ENCODE results near the gene C17orf113. TPM values are rescaled to one million over a fixed set of nuclear protein-coding genes. Genes with fewer than 3 reads are reported as not detected.

C17orf113 gene
- total RNA-seq, 1 experiment from 2014 or later, result 2.3 TPM

- TF ChIP-seq CEBPB (IDR thresholded peaks at IDR 0.05; ENCODE audit: low read depth), result no peak
- TF ChIP-seq JUND (IDR thresholded peaks at IDR 0.05), result no peak
- no peak for TF ChIP-seq SP1 (IDR thresholded peaks at IDR 0.05; ENCODE audit: low read depth)
- no peak for TF ChIP-seq POLR2A (IDR thresholded peaks at IDR 0.05; ENCODE audit: borderline replicate concordance, extremely low read depth, insufficient read depth, insufficient read length)
- no peak for TF ChIP-seq SIN3A (IDR thresholded peaks at IDR 0.05; ENCODE audit: low read depth)
- TF ChIP-seq ATF3 (IDR thresholded peaks at IDR 0.05), result no peak
- no peak for TF ChIP-seq POLR2AphosphoS5 (IDR thresholded peaks at IDR 0.05; ENCODE audit: low read depth, low read length)
- no peak for TF ChIP-seq ELF1 (IDR thresholded peaks at IDR 0.05; ENCODE audit: borderline replicate concordance, low read depth)
- no peak for TF ChIP-seq CTCF (IDR thresholded peaks at IDR 0.05 in 2 of 3, conservative IDR thresholded peaks at IDR 0.05 in 1 of 3; ENCODE audit: borderline replicate concordance in 1 of 3, insufficient read depth in 1 of 3, low read depth in 2 of 3, low read length in 2 of 3)
- no peak for TF ChIP-seq EZH2 (IDR thresholded peaks at IDR 0.05)
- TF ChIP-seq TCF7L2 (IDR thresholded peaks at IDR 0.05; ENCODE audit: borderline replicate concordance, extremely low read depth, insufficient read depth, insufficient read length), result no peak
- TF ChIP-seq MAX (IDR thresholded peaks at IDR 0.05), result no peak
- no peak for TF ChIP-seq ZNF274 (IDR thresholded peaks at IDR 0.05; ENCODE audit: low read depth, low read length)
- no peak for TF ChIP-seq EZH2phosphoT487 (IDR thresholded peaks at IDR 0.05; ENCODE audit: borderline replicate concordance)
- TF ChIP-seq RAD21 (IDR thresholded peaks at IDR 0.05; ENCODE audit: low read depth), result no peak
- TF ChIP-seq CBX3 (IDR thresholded peaks at IDR 0.05; ENCODE audit: low read depth), result no peak
- no peak for TF ChIP-seq REST (IDR thresholded peaks at IDR 0.05; ENCODE audit: low read depth)
- no TSS peak for BruUV-seq (replicated peaks)
- peaks cover 20 to 40% of the 10 kb centered on the region in 2 experiments for H3K4me1 ChIP-seq (ENCODE audit: control insufficient read depth in 1 of 2, insufficient read depth in 2 of 2, low read length in 2 of 2)
- intact Hi-C loops (cut with micrococcal nuclease), result no loop called here
- H3K9me2 ChIP-seq (ENCODE audit: insufficient read depth), result no peaks in the 10 kb centered on the region
- no peaks in the 10 kb centered on the region for H3K27me3 ChIP-seq (ENCODE audit: insufficient read depth, low read length)
- ChIA-PET RAD21 (ENCODE audit: low non-redundant PET in 1 of 2, low total read pairs in 2 of 2, uncharacterized antibody in 2 of 2, unreplicated experiment in 2 of 2) (no interaction called here), POLR2A (no interaction called here), CTCF (no interaction called here)
- no peak overlapping the region for H3K27ac ChIP-seq (ENCODE audit: low read depth, low read length)
- H3K79me2 ChIP-seq (ENCODE audit: insufficient read depth, low read length), result peaks cover 59% of the 10 kb centered on the region
- H3K9ac ChIP-seq (ENCODE audit: low read length), result no peak overlapping the region
- peaks cover 24 to 34% of the 10 kb centered on the region in 2 experiments for H3K36me3 ChIP-seq (ENCODE audit: control insufficient read depth in 1 of 2, insufficient read depth in 2 of 2, low read length in 2 of 2)
- H3K4me3 ChIP-seq (replicated peaks in 1 of 2; ENCODE audit: low read depth in 1 of 2, low read length in 2 of 2), result no peak overlapping the region
- H3K9me3 ChIP-seq (ENCODE audit: control insufficient read depth in 1 of 2, insufficient read depth in 1 of 2, low read depth in 1 of 2, low read length in 2 of 2), result no peaks in the 10 kb centered on the region
- ATAC-seq (no peak), DNase-seq (ENCODE audit: low read depth, low spot score) (no peak)
- no peak overlapping the region for H2AFZ ChIP-seq (ENCODE audit: low read depth, low read length, poor library complexity, severe bottlenecking)
- H3K4me2 ChIP-seq (ENCODE audit: low read length), result no peak overlapping the region
- peaks cover 23% of the 10 kb centered on the region; the same call in 1 of the 2 replicates for H4K20me1 ChIP-seq (ENCODE audit: insufficient read depth)
Measured at GRCh38 chr17:42000413-42001133, 49.8 kb downstream of the C17orf113 start.

Measured in HCT116 (cell line).